Bone marrow (tissue), 2 donors: ENCODE measurements around the gene SPTBN1.
"Not testable (repeated sequence)": the region's sequence is repeated elsewhere in the genome, so short reads cannot be mapped to it uniquely, and the experiment has no call there.

Experiments
- DNase-seq, 2 donors: peaks; one replicate each; lab custom pipeline; 2025; lab: John Stamatoyannopoulos, UW

The SPTBN1 gene

DNA sequence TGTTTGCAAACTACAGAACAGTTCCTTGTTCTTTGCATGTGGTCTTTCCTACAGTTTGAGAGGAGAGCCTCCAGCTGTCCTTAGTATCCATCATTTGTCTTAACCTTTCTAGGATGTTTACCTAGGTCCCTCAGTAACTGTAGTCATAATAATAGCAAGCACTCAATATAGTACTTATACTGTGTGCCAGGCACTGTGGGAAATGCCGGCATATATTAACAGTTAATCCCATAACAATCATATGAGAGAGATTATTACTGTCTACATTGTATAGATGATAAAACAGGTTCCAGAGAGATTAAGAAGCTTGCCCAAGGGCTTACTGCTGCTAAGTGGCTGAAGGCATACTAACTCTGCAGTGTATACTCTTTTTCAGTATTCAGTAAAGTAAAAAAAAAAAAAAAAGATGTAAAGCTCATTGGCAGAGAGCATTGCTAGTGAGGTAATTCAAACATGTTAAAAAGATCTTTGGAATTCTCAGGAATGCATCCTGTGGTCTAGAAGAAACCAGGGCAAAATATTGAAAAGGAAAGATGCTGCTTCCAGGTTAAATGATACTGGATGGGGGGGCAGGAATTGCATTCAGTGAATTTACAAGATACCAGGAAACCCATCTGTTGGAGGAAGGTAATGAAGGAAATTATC is 72.3 kb downstream of the SPTBN1 start:
- no peak for DNase-seq

DNA sequence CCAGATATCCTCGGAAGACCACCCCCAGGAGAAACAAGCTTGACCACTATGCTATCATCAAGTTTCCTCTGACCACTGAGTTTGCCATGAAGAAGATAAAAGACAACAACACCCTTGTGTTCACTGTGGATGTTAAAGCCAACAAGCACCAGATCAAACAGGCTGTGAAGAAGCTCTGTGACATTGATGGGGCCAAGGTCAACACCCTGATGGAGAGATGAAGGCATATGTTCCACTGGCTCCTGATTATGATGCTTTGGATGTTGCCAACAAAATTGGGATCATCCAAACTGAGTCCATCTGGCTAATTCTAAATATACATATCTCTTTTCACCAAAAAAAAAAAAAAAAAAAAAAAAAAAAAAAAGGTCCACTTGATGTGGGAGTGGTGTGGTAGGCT is 73.4 kb downstream of the SPTBN1 start:
- not testable (repeated sequence) for DNase-seq

DNA sequence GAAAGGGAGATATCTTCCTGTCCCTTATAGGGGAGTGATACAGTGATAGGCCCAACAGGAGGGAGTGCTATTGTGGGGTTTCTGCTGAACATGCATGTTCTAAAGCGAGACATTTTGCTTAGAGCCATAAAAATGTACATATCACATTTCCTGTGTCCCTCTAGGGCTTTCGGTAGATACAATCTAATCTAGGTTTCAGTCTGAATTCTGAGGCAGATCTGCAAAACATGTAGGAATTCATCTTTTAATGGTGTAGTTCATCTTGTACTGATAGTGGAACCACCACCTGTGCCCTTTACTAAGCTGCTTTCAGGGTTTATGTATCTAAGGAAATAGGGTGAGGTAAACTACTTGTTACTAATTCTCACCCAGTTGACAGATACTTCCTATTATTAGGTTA is 73.8 kb downstream of the SPTBN1 start:
- DNase-seq = no peak

DNA sequence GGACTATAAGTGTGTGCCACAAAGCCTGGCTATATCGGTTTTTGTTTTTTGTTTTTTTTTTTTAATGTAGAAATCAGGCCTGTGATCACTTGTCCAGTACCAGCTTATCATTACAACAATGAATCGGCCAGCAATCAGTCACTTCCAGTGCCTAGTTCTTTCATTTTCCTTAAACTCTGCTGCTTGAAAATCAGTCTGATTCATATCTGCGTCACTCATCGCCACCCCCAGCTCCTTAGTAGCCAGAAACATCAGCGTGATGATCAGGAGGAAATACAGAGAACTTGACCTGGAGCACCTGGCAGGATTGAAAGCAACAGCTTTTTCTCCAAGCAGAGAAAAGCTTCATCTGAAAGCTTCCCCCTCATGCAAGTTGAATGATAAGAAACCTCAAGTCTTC is 75.4 kb downstream of the SPTBN1 start:
- DNase-seq = no peak

DNA sequence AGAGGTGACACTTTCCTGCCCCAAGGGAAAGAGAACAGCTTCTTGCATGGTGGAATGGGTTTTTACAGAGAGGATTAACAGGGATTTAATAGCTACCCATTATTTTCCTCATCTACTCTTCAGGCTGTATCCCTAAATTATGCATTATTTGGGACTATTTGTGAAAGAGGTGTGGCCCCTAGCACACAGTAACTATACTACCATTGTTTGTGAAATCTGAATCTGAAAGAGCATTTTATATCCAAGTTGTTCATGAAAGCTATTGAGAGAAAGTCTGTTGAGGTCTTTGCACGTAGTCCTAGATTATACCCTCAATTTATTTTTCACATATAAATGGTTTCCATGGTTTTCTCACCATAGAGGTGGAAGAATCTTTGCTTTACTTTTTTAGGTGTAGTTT is 78.1 kb downstream of the SPTBN1 start:
- no peak for DNase-seq

DNA sequence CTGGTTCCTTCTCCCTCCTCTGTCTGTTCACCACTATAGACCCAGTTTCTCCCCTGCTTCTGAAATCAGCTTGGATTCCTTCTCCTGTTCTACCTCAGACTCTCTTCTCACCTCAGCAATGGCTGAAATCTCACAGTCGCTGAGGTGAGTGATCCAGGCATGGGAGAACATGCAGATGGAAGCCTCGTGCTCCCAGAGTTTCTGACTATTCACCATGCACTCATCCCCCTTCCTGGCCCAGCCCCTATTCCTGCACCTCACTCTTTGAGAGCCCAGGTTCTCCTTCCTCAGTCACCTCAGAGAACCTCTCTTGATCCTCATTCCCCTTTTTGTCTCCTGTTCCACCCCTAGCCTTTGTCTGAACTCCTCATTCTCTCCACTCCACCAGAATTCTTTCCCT is 78.5 kb downstream of the SPTBN1 start:
- no peak for DNase-seq

DNA sequence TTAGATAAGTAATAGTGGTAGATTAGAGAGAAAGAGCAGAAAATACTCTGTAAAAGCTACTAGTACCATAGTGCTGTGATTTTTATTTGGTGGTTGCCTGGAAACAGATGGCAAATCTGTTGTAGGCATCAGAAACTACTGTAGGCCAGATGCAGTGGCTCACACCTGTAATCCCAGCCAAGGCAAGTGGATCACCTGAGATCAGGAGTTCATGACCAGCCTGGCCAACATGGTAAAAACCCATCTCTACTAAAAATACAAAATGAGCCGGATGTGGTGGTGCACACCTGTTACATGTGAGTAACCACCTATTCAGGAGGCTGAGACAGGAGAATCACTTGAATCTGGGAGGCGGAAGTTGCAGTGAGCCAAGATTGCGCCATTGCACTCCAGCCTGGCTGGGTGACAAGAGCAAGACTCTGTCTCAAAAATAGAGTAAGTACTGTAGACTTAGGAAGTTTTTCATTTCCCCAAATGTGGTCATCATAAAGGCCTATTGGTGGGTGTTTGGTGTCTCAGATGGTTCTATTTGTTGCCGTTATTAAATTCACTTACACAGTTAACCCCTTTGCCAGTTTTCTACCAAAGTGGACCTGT is 79.6 kb downstream of the SPTBN1 start:
- DNase-seq = peak in 1 of 2 donors; percentile 5

DNA sequence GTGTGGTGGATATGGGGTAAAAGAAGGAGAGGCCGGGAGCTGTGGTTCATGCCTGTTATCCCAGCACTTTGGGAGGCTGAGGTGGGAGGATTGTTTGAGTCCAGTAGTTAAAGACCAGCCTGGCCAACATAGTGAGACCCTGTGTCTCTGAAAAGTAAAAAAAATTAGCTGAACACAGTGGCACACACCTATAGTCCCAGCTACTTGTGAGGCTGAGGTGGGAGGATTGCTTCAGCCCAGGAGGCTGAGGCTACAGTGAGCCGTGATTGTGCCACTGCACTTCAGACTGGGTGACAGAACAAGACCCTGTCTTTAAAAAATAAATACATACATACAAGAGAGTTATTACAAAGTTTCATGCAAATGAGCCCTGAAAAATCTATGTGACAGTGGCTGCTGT is 80.6 kb downstream of the SPTBN1 start:
- DNase-seq = no peak

DNA sequence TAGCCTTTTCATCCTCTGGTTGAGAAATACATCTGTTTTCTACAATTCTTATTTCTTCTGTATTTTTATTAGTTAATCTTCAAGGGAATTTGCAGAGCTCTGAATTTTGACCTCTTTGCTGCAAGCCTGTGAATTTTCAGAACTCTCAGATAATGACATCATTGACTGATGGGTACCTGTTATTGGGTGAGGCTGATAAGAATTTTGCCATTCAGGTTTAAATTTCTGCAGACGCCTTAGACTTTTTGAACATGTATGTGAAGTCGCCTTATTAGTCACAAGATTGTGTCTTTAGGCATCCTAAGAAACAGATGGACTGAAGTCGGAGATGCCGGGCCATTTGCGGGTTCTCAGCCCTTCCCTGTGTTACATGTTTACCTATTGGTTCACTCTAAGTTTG is 82.4 kb downstream of the SPTBN1 start:
- no peak for DNase-seq

DNA sequence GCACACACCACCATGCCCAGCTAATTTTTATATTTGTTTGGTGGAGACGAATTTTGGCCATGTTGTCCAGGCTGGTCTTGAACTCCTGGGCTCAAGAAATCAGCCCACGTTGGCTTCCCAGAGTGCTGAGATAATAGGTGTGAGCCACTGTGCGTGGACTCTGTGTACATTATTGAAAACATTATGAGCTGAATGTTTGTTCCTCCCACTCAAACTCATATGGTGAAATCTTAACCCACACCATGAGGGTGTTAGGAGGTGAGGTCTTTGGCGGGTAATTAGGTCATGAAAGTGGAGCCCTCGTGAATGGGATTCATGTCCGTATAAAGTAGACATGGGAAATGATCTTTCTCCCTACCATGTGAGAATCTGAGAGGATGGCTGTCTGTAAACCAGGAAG is 83.6 kb downstream of the SPTBN1 start:
- DNase-seq = no peak

DNA sequence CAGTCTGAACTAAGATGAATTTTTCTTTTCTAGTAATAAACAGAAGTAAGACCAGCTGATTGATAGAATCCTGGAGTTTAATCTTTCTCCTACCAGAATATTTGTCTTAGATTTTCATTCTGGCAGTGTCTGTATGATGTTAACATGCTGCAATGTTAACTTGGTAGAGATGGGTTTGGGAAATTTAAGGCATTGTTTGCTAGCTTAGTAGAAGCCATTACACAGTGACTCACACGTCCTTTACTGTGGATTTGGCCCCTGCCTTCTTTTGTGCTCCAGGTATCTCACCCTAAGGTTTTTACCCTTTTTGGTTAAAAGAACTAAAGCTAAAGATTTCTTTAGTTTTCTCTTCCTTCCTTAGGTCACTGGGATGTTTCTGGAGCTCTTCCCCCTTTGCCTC is 84.1 kb downstream of the SPTBN1 start:
- no peak for DNase-seq

DNA sequence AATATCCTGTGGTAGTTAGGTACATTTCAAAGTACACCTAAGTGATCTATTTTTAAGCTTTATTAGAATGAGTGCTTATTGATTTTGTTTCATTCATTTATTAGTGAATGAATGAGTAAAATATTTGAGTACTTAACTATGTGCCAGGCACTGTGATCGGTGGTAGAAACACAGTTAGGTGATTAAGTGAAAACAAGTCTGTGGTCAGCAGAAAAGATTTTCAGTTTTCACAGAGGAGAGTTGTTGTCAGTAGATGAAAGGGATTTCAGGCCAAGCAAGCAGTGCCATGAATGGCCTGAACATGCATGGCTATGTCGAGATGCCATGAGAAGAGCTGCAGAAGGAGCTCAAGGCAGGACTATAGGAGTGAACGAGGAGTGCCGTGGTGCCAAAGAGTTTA is 85.9 kb downstream of the SPTBN1 start:
- DNase-seq = no peak

DNA sequence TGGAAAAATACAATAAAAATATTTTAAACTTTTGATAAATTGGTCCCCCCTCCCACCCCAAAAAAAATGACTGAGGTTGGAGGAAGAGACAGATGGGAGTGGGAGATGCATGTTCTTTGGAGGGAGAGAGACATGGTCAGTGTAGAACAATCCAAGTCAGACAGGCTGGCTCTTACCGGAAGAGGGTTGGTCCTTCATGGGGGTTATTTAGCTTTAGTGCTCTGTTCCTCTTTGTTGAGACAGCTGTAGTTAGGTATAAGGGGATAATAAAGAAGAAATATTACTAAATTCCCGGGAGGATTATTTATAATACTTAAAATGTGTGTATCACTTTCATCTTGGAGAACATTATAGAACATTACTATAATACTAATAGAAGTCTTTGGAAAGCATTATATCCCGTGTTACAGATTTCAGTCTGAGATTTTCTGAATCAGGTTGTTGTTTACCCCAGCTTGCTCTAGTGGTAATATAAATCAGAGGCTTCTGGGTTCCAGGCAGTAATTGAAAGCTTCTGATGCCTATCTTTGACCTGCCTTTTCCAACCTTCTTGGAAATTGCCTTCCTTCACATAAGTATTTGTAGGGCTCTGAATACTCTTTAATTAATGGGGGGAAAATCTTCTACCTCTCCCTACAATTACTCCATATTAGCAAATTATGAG is 87.7 kb downstream of the SPTBN1 start:
- DNase-seq = no peak

DNA sequence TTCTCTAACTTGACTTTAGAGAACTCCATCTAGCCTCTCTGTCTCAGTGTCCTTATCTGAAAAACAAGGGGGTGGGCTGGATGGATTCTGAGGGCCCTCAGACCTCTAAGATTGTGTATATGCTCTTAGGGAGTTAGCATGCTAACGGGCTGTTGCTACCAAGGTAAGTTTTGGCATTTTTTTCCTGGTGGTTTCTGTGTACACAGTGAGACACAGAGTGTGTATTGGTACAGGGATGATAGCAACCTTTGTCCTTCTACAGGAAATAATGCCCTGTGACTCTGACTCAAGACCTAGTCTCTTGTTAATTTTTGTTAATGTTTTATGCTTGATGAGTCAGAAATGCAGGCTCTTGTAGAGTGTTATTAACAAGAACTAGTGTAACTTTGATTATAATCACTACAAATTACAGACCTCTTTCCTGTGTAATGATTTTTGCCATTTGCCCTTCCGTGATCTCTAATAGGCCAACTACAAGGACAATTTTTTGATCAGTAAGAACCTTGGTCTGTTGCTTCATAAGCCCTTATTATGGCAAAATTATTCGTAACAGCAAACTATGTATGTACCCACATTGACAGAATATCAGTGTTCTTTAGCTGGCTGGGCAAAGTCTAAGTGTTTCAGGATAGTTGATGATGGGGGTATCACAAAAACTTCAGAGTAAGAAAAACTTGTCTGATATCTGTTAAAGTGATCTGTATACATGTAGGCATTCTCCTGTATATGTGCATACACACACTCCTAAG is 89.7 kb downstream of the SPTBN1 start:
- peak in 1 of 2 donors; percentile 33 for DNase-seq

DNA sequence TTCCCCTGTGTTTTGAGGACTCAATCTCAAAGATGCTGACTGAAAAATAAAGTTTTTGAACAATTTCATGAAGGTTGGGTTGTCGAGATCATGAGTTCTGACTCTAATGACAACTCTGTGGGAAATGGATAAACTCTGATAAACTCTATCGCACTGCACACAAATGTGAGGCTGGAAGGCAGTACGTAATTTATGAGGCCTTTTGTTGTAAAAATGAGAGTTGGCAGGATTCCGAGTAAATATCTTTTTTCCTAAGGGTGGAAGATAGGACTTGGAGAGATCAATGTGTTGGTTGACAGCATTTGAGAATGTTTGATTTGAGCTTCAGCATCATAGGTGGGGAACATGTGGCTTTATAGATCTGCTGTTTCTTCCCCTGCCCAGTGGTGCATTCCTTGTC is 90.4 kb downstream of the SPTBN1 start:
- DNase-seq = no peak

DNA sequence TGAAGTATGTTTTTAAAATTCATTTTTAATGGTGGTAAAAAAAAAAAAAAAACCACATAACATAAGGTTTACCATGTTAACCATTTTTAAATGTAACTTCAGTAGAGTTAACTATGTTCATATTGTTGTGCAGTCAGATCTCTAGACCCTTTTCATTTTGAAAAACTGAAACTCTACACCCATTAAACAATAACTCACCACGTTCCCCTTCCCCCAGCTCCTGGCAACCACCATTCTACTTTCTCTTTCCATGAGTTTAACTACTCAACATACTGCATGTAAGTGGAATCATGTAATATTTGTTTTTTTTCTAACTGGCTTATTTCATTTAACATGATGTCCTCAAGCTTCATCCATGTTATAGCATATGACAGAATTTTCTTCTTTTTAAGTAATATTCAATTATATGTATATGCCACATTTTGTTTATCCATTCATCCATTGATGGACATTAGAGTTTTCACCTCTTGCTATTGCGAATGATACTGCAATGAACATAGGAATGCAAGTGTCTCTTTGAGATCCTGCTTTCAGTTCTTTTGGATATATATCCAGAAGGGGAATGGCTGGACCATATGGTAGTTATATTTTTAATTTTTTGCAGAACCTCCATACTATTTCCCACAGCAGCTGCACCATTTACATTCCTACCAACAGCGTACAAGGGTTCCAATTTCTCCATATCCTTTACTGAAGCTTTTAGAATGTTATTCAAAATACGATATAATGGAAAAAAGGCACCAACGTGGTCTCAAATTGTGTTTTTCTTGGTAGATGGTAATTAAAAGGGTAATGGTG is 91.0 kb downstream of the SPTBN1 start:
- DNase-seq = no peak

DNA sequence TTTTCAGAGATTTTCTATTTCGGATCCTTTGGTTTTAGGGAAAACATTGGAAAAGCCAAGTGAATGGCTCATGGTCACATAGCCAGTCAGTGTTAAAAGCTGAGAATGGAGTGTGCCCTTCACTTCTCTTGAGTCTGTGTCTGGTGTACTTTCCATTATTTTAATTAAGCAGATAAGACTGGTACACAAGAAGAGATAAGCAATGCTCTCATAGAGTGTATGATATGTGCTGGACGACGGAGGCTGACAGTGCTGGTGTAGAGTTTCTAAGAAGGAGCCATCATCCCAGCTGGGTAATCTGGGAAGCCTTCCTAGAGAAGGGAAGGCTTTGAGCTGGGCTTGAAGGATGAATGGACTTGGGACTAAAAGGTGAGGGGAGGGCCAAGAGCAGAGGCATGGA is 93.3 kb downstream of the SPTBN1 start:
- DNase-seq = no peak

DNA sequence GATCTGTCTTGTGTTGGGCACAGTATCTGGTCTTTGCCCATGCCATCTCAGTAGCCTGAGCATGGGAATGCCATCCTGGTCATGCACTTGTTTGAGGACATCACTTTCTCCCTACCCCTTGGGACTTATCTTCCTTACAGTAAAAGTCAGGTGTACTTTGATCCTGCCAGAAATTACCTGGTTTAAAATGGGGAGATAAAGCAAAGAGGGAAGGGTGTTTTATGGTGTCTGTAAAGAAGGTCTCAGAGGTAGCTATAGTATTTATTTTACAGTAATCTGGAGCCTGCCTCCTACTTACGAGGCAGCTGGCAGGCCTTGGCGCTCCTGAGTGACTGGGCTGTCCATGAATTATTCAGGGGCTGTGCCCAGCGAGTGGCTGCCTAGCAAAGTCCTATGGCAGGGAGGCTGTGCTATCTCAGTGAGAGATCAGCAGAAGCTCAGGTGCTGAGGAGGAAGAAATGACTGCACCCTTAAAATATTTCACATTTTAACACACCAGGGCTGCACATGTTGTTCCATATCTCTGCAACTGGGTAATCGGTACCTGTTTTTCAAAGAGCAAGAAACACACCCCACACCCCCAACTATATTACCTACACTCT is 93.9 kb downstream of the SPTBN1 start:
- DNase-seq = no peak

DNA sequence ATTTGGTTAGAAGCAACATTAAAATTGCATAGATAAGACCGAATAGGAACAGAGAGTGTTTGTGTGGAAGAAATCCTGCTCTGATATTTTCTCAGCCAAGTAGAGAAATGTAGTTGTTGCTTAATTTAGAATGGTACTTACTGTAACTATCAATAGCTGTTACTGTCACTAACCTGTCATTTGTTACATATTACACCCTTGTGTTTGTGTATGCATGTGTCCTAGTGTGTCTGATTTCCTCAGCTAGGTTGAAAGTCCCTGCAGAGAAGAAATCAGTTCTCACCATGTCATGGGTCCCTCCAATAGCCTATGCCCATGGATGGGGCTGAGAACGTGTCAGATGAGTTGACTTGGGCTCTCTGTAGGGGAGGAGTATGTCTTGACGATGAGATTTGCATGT is 94.4 kb downstream of the SPTBN1 start:
- no peak for DNase-seq

DNA sequence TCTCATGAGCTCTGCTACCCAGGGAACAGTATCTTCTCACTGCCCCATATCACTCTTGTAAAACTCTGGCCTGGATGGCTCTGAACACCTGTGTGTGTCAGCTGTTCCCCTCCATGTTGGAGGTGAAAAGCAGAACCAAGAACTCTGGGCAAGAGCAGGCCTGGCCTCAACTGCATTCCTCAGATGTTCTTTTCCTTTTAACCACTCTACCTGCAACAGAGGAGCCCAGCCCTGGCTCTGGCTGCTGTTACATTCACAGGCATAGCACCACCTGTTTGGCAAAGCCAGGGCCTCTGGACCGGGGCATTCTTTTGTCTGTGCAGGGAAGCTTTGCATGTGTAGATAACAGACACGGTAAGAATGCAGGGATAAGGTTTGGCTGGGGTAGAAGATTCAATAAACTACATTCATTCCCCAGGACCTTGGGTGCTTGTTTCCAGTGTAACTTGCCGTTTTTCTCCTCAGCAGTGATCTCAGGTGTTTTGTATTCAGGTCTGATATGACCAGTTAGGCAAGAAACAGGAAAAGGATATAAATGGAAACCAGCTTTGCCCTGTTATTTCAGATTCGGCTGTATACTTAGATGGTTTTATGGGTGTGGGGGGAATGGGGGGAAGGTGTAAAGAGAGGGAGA is 95.1 kb downstream of the SPTBN1 start:
- DNase-seq = no peak

DNA sequence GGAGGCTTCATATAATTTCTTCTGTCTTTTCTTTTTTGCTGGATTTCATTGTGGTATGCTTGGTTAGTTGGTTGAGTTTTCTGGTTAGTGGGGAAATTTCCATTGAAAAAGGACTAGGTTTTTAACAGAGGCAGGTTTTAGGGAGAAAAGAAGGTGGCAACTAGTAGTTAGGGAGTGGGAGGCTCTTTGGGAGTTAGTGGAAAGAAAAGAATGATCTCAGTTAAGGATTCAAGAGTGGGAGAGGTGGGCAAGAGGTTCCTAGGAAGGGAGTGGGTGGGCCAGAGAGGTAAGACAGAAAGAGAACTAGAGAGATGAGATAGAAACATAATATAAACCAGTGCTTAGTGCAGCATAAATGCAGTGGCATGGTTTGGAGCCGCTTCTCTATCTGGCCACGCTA is 96.9 kb downstream of the SPTBN1 start:
- DNase-seq = no peak
